Measurements from ENCODE around the gene DLGAP1. TPM values are rescaled to one million over a fixed set of nuclear protein-coding genes. Genes with fewer than 3 reads are reported as not detected.

The DLGAP1 gene
- total RNA-seq, 1 donor from 2014 or later, result 5.4 TPM

DNA sequence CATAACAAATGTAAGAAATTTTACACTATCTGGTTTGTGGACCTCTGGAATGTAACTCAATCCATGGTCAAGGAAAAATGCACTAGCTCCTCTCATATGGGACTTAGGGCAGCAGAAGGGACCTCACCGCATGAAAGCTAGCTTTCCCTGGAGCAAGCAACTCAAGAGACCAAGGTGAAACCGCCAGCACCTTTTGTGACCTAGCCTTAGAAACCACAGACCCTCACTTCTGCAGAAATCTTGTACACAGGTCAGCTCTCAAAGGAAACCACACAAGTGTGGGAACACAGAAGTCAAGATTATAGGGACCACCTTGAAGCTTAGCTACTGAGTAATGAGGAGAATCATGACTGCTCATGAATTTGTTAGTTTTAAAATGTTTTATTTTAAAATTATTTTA lies 222.5 kb downstream of the DLGAP1 start:
- ATAC-seq (no peak), DNase-seq (no peak)
- no peak overlapping the region for H3K4me3 ChIP-seq
- no peak for TF ChIP-seq CTCF (IDR thresholded peaks at IDR 0.05)
- H3K4me1 ChIP-seq, result no peaks in the 10 kb centered on the region
- no peak overlapping the region for H3K27ac ChIP-seq
- H3K27me3 ChIP-seq, result no peaks in the 10 kb centered on the region
- intact Hi-C loops (cut with DNase I), result no loop called here
- H3K36me3 ChIP-seq, result no peaks in the 10 kb centered on the region
- H3K9me3 ChIP-seq, result no peaks in the 10 kb centered on the region

- intact Hi-C loops (cut with DNase I), result no loop called here
- Histone ChIP-seq H3K4me1 (no peaks in the 10 kb centered on the region), H3K4me3 (no peak overlapping the region), H3K36me3 (no peaks in the 10 kb centered on the region), H3K27ac (no peak overlapping the region), H3K27me3 (no peaks in the 10 kb centered on the region), H3K9me3 (no peaks in the 10 kb centered on the region)
- no peak for TF ChIP-seq CTCF (IDR thresholded peaks at IDR 0.05)
- DNase-seq, result no peak
- no peak for ATAC-seq
Observed at GRCh38 chr18:4231260-4231659, 223.8 kb downstream of the DLGAP1 start.

DNA sequence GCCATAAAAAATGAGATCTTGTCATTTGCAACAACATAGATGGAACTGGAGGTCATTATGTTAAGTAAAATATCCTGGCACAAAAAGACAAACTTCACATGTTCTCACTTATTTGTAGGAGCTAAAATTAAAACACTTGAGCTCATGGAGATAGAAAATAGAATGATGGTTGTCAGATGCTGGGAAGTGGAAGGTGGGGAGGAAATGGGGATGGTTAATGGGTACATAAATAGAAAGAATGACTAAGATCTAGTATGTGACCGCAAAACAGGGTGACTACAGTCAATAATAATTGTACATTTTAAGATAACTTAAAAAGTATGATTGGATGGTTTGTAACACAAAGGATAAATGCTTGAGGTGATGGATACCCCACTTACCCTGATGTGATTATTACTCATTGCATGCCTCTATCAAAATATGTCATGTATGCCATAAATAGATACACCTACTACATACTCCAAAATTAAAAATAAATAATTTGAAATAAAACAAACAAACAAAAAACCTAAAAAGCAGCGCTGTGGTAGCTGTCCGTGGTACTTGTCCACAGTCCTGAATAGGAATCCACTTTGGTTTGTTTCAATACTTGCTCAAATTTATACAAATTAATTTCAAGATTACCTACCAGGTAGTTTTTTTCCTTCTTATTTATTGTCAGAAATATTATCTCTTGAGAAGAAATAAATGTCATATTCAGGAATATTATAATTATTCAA lies 224.5 kb downstream of the DLGAP1 start:
- Histone ChIP-seq H3K27me3 (no peaks in the 10 kb centered on the region), H3K27ac (no peak overlapping the region), H3K9me3 (no peaks in the 10 kb centered on the region), H3K4me3 (no peak overlapping the region), H3K4me1 (no peaks in the 10 kb centered on the region), H3K36me3 (no peaks in the 10 kb centered on the region)
- ATAC-seq (no peak), DNase-seq (no peak)
- intact Hi-C loops (cut with DNase I), result no loop called here
- no peak for TF ChIP-seq CTCF (IDR thresholded peaks at IDR 0.05)

DNA sequence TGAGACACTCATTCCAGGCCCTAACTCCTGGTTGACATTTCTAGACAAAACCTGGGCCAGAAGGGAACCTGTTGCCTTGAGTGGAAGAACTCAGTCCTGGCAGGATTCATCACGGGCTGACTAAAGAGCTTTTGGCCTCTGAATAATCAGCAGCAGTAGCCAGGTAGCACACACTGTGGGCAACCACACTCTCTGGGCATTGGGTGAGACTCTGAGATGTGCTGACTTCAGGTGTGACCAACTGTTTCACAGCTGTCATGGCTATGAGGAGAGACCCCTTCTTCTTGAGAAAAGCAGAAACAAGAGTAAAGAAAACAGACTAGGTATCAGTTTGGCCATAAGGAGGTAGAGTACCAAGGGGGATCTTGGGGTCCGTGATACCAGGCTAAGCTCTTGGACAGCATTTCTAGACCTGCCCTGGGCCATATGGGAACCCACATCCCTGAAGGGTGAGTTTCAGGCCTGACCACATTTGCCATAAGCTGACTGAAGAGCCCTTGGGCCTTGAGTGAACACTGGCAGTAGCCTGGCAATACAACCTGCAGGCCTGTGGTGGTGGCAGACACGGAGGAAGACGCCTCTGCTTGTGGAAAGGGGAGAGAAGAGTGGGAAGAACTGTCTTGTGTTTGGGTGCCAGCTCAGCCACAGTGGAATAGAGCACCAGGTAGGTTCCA lies 230.9 kb downstream of the DLGAP1 start:
- H3K9me3 ChIP-seq, result no peaks in the 10 kb centered on the region
- no peaks in the 10 kb centered on the region for H3K36me3 ChIP-seq
- H3K27ac ChIP-seq, result no peak overlapping the region
- H3K4me3 ChIP-seq, result no peak overlapping the region
- no peaks in the 10 kb centered on the region for H3K27me3 ChIP-seq
- H3K4me1 ChIP-seq, result no peaks in the 10 kb centered on the region
- ATAC-seq (no peak), DNase-seq (no peak)
- intact Hi-C loops (cut with DNase I), result no loop called here
- TF ChIP-seq CTCF (IDR thresholded peaks at IDR 0.05), result no peak

DNA sequence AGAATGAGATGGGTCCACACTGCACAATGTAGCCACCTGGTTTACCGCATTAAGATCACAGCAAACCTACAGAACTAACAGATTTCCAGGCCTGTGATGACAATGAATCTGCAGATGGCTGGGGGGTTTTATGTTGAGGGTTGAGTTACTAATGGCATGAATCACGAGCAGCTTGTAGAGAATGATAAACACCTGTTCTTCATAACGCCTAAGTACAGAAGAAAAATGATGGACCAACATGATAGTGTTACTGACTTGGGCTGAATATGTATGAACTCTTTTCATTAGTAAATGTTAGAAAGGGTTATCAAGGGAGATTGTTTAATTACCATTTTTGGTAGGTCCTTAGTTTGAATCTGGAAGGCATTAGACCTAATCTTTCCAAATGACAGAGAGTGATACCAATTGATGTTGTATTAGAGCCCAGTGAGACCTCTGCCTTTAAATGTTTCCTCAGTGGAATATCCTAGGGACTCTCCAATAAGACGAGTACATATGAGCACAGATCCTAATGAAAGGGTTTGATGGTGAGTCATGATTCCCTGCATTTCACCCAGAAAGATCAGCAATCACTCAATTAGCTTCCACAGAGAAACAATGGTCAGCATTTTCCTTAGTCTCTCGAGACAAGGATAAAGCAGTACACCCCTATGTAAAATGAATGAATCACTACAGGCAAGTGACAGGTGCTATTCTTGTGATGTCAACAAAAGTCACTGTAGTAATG lies 243.8 kb downstream of the DLGAP1 start:
- H3K4me3 ChIP-seq, result no peak overlapping the region
- intact Hi-C loops (cut with DNase I), result no loop called here
- DNase-seq (no peak), ATAC-seq (no peak)
- H3K27me3 ChIP-seq, result no peaks in the 10 kb centered on the region
- no peak overlapping the region for H3K27ac ChIP-seq
- H3K9me3 ChIP-seq, result no peaks in the 10 kb centered on the region
- no peaks in the 10 kb centered on the region for H3K36me3 ChIP-seq
- no peak for TF ChIP-seq CTCF (IDR thresholded peaks at IDR 0.05)
- no peaks in the 10 kb centered on the region for H3K4me1 ChIP-seq
